GM18526 (cell line): ENCODE results near the gene PRSS48.

ENCODE experiments used
- POLR2A ChIP-seq: IDR thresholded peaks from 3 replicates; pipeline ENCODE4 v1.6.1; 2011; ENCODE audit not compliant: insufficient read length; ENCODE audit errors: extremely low read depth

Gene PRSS48

GRCh38 chr4:151310124-151310728 lies 33.3 kb downstream of the PRSS48 start:
- TF ChIP-seq POLR2A = no peak

GRCh38 chr4:151313306-151314009 lies 36.5 kb downstream of the PRSS48 start:
- no peak for TF ChIP-seq POLR2A

GRCh38 chr4:151314010-151314355 lies 37.0 kb downstream of the PRSS48 start:
- no peak for TF ChIP-seq POLR2A

- no peak for TF ChIP-seq POLR2A
These were observed 37.5 kb downstream of the PRSS48 start for GRCh38 chr4:151314479-151314878.

GRCh38 chr4:151315212-151315886 lies 38.4 kb downstream of the PRSS48 start:
- TF ChIP-seq POLR2A = no peak

GRCh38 chr4:151316645-151317044 lies 39.7 kb downstream of the PRSS48 start:
- no peak for TF ChIP-seq POLR2A

- no peak for TF ChIP-seq POLR2A
These were observed 41.5 kb downstream of the PRSS48 start for GRCh38 chr4:151318307-151319006.

GRCh38 chr4:151319490-151319889 lies 42.5 kb downstream of the PRSS48 start:
- no peak for TF ChIP-seq POLR2A

GRCh38 chr4:151321586-151321985 lies 44.6 kb downstream of the PRSS48 start:
- no peak for TF ChIP-seq POLR2A

- TF ChIP-seq POLR2A = no peak
These were observed 45.6 kb downstream of the PRSS48 start for GRCh38 chr4:151322570-151322969.

- TF ChIP-seq POLR2A = no peak
These were observed 46.7 kb downstream of the PRSS48 start for GRCh38 chr4:151323667-151324066.

GRCh38 chr4:151324124-151324751 lies 47.3 kb downstream of the PRSS48 start:
- no peak for TF ChIP-seq POLR2A

GRCh38 chr4:151324752-151325110 lies 47.8 kb downstream of the PRSS48 start:
- TF ChIP-seq POLR2A = no peak

- TF ChIP-seq POLR2A = no peak
These were observed 48.4 kb downstream of the PRSS48 start, which contains the start of gene SH3D19 for GRCh38 chr4:151325111-151325948. Gene SH3D19 (minus strand): TSS chr4:151325605. CDS start chr4:151325352, 253 bp downstream.

GRCh38 chr4:151325949-151326246 lies 48.9 kb downstream of the PRSS48 start:
- TF ChIP-seq POLR2A = no peak
